PFSK-1 (cell line): Measurements from ENCODE around the gene KIFC1.

Source experiments
- POLR2AphosphoS5 ChIP-seq: IDR thresholded peaks from 2 replicates; pipeline ENCODE4 v1.6.1; 2012; ENCODE audit warnings: low read depth, mild to moderate bottlenecking, control low read depth, low read length, moderate library complexity
- REST ChIP-seq, 2 experiments: IDR thresholded peaks; 2 replicates each; pipeline versions ENCODE4 v1.6.1 to v1.8.0; 2011 to 2012; ENCODE audit warnings: low read depth in 2 of 2, low read length in 2 of 2, control low read depth in 1 of 2, inconsistent platforms in 1 of 2, mild to moderate bottlenecking in 1 of 2, moderate library complexity in 1 of 2; ENCODE audit not compliant: insufficient read depth in 1 of 2
- SIN3A ChIP-seq: IDR thresholded peaks from 2 replicates; pipeline ENCODE4 v1.6.1; 2012; ENCODE audit warnings: mild to moderate bottlenecking, low read length, moderate library complexity, borderline replicate concordance; ENCODE audit not compliant: insufficient read depth
- TAF1 ChIP-seq: IDR thresholded peaks from 2 replicates; pipeline ENCODE4 v1.6.1; 2012; ENCODE audit warnings: low read length, control low read depth, borderline replicate concordance; ENCODE audit not compliant: insufficient read depth

GRCh38 chr6:33442283-33442682 is 50.7 kb downstream of the KIFC1 start:
- TF ChIP-seq POLR2AphosphoS5 (no peak), REST (IDR thresholded peaks at IDR 0.05; ENCODE audit: insufficient read depth in 1 of 2, low read depth in 2 of 2, low read length in 2 of 2) (no peak), TAF1 (no peak), SIN3A (no peak)
